Measurements from ENCODE around the gene ROR1.

DNA sequence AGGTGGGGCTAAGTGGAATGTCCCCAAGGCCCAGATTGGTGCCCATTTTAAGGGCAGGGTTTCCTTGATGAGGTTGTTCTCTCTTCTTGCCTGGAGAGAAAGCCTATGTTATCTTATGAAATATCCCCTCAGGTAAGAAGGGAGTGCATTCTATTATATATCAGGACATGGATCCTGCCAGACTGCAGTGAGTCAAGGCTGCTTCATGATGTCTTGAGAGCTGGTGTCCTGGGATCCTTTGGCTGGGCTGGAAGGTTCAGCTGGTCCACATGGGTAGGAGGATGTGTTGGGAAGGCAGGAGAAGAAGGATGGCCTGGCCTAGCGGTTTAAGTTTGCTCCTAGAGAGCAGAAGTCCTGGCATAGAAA is 207.6 kb downstream of the ROR1 start:
- TF ChIP-seq, protein P1, sequence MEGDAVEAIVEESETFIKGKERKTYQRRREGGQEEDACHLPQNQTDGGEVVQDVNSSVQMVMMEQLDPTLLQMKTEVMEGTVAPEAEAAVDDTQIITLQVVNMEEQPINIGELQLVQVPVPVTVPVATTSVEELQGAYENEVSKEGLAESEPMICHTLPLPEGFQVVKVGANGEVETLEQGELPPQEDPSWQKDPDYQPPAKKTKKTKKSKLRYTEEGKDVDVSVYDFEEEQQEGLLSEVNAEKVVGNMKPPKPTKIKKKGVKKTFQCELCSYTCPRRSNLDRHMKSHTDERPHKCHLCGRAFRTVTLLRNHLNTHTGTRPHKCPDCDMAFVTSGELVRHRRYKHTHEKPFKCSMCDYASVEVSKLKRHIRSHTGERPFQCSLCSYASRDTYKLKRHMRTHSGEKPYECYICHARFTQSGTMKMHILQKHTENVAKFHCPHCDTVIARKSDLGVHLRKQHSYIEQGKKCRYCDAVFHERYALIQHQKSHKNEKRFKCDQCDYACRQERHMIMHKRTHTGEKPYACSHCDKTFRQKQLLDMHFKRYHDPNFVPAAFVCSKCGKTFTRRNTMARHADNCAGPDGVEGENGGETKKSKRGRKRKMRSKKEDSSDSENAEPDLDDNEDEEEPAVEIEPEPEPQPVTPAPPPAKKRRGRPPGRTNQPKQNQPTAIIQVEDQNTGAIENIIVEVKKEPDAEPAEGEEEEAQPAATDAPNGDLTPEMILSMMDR (conservative IDR thresholded peaks at IDR 0.05; ENCODE audit: low read length), result no peak
- no peak for TF ChIP-seq EZH2phosphoT487 (IDR thresholded peaks at IDR 0.05; ENCODE audit: borderline replicate concordance, low read depth, low read length)

Measured in OCI-LY7 (cell line).